IPS-20b (cell line): ENCODE measurements around the gene HNRNPUL1.

ENCODE experiments used
- H3K27ac ChIP-seq: one replicate; pipeline ENCODE4 v1.5.1; 2013; ENCODE audit warnings: low read length
- H3K27me3 ChIP-seq: 2 replicates; pipeline ENCODE4 v1.6.1; 2013; ENCODE audit warnings: mild to moderate bottlenecking, low read length, inconsistent platforms; ENCODE audit not compliant: insufficient read depth
- H3K36me3 ChIP-seq: 2 replicates; pipeline ENCODE4 v1.6.1; 2013; ENCODE audit warnings: low read depth, mild to moderate bottlenecking, inconsistent platforms, low read length, moderate library complexity; ENCODE audit not compliant: insufficient read depth
- H3K4me1 ChIP-seq: 2 replicates; pipeline ENCODE4 v1.6.1; 2013; ENCODE audit warnings: mild to moderate bottlenecking, control low read depth, inconsistent platforms, low read length, moderate library complexity; ENCODE audit not compliant: insufficient read depth
- H3K4me3 ChIP-seq: 2 replicates; pipeline ENCODE4 v1.5.1; 2013; ENCODE audit warnings: mild to moderate bottlenecking, low read length, inconsistent platforms
- H3K9ac ChIP-seq: 2 replicates; pipeline ENCODE4 v1.6.1; 2013; ENCODE audit warnings: low read depth, mild to moderate bottlenecking, inconsistent platforms, low read length, moderate library complexity
- H3K9me3 ChIP-seq: 2 replicates; pipeline ENCODE4 v1.6.1; 2013; ENCODE audit warnings: mild to moderate bottlenecking, low read depth, low read length, inconsistent platforms; ENCODE audit not compliant: insufficient read depth

HNRNPUL1 gene

DNA sequence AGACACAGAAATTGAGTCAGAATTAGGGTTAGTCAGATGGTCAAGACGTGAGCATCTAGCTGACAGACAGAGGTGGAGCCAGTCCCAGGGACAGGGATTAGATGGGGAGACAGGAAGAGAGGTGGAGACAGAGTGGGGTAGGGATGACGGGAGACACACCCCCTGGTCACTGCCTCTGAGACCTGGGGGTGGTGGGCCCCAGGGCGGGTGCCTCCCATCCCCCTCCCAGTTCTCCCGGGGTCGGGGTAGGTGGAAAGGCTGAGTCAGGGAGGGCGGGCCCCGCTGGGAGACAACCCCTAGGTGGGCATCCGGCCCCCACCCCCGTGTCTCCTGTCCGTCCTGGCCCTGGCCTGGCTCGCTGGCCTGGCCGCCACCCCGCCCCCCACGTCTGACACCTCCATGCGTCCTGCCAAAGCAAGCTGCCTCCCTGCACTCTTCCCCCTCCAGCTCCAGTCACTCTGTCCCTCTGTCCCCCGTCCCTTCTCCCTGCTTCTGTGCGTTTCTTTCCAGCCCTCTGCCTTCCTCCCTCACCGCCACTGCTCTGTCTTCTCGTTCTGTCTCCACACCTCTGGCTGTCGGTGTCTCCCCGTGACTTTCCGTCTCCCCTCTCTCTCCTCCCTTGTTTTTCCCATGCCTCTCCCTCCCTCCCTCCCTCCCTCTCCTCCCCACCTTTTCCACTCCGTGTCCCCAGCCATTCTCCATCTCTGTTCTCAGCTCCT is 60.9 kb downstream of the HNRNPUL1 start:
- Histone ChIP-seq H3K9me3 (no peaks in the 10 kb centered on the region), H3K4me1 (peaks cover 35% of the 10 kb centered on the region), H3K27ac (no peak overlapping the region), H3K9ac (peak overlapping the region; percentile 42; the same call in 1 of the 2 replicates), H3K4me3 (peak overlapping the region; percentile 69), H3K36me3 (peaks cover 7% of the 10 kb centered on the region; the same call in 1 of the 2 replicates), H3K27me3 (peaks cover 11% of the 10 kb centered on the region; the same call in 1 of the 2 replicates)

GRCh38 chr19:41325640-41325946 is 61.4 kb downstream of the HNRNPUL1 start:
- H3K27me3 ChIP-seq: peaks cover 11% of the 10 kb centered on the region; the same call in 1 of the 2 replicates
- H3K9me3 ChIP-seq: no peaks in the 10 kb centered on the region
- H3K4me1 ChIP-seq: peaks cover 35% of the 10 kb centered on the region
- no peak overlapping the region for H3K27ac ChIP-seq
- peak overlapping the region; percentile 59; the same call in 1 of the 2 replicates for H3K9ac ChIP-seq
- peaks cover 2% of the 10 kb centered on the region; the same call in 1 of the 2 replicates for H3K36me3 ChIP-seq
- H3K4me3 ChIP-seq: peak overlapping the region; percentile 69; the same call in 1 of the 2 replicates

DNA sequence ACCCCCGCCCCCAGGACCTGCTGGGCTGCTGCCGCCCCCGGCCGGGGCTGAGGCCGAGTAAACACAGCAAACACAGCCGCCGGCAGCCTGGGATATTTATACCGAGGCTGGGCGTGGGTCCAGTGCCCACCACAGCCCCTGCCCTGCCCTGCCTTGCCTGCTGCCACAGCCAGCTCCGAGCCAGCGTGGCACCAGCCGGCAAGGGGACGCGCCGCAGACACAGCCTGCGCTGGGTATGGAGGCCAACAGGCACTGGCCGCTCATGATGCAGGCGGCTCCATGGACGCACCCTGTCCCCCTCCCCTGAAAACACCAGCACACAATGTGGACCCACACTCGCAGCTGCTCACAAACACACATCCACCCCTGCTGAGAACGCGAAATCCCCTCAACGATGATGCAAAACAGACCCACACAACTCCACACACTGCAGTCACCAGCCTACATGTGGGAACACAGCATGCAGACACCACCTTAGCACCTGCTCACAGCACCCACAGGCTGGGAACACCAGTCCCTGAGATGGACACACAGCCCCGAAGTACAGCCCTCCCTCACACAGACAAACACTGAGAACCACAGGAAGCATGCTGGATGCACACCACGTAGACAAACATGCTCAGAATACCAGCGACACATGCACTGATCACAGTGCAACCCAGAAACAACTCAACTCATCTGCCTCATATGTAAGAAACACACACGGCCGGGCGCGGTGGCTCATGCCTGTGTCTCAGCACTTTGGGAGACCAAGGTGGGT is 62.0 kb downstream of the HNRNPUL1 start:
- Histone ChIP-seq H3K27me3 (peaks cover 11% of the 10 kb centered on the region; the same call in 1 of the 2 replicates), H3K9ac (peak overlapping the region; percentile 59; the same call in 1 of the 2 replicates), H3K9me3 (no peaks in the 10 kb centered on the region), H3K27ac (no peak overlapping the region), H3K4me3 (peak overlapping the region; percentile 69; the same call in 1 of the 2 replicates), H3K36me3 (no peaks in the 10 kb centered on the region), H3K4me1 (peaks cover 34% of the 10 kb centered on the region)

GRCh38 chr19:41327076-41327575 is 63.0 kb downstream of the HNRNPUL1 start:
- Histone ChIP-seq H3K9me3 (no peaks in the 10 kb centered on the region), H3K4me1 (peaks cover 32% of the 10 kb centered on the region), H3K4me3 (peak overlapping the region; percentile 65; the same call in 1 of the 2 replicates), H3K27me3 (peaks cover 20% of the 10 kb centered on the region; the same call in 1 of the 2 replicates), H3K9ac (peak overlapping the region; percentile 66; the same call in 1 of the 2 replicates), H3K27ac (no peak overlapping the region), H3K36me3 (no peaks in the 10 kb centered on the region)

DNA sequence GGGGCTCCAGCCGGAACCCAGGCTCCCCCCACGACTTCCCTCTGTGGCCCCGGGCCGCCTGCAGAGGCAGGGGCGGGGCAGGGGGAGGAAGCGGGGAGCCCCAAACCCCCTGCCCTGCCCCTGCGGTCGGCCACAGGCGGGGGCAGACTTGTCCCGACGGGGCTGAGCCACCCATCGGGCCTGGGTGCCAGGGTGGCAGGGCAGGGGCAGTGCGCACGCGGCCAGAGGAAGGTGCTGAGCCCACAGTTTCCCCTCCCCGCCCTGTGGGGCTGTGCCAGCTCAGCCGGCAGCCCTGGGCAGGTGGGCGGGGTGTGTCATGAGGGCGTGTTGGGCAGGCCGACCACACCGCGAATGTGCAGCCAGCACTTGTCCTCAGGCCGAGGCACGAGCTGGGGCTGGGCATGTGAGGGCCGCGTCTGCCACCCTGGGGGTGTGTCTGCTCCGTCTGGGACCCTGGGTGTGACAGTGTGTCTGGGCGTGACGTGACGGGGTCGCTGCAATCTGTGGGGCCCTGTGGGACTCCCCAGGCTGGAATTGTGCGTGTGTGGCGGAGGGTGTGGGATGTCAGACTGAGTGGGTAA is 63.5 kb downstream of the HNRNPUL1 start:
- no peaks in the 10 kb centered on the region for H3K9me3 ChIP-seq
- peak overlapping the region; percentile 66; the same call in 1 of the 2 replicates for H3K9ac ChIP-seq
- peaks cover 25% of the 10 kb centered on the region; the same call in 1 of the 2 replicates for H3K27me3 ChIP-seq
- no peak overlapping the region for H3K27ac ChIP-seq
- H3K4me3 ChIP-seq: peak overlapping the region; percentile 65; the same call in 1 of the 2 replicates
- no peaks in the 10 kb centered on the region for H3K36me3 ChIP-seq
- H3K4me1 ChIP-seq: peaks cover 29% of the 10 kb centered on the region

DNA sequence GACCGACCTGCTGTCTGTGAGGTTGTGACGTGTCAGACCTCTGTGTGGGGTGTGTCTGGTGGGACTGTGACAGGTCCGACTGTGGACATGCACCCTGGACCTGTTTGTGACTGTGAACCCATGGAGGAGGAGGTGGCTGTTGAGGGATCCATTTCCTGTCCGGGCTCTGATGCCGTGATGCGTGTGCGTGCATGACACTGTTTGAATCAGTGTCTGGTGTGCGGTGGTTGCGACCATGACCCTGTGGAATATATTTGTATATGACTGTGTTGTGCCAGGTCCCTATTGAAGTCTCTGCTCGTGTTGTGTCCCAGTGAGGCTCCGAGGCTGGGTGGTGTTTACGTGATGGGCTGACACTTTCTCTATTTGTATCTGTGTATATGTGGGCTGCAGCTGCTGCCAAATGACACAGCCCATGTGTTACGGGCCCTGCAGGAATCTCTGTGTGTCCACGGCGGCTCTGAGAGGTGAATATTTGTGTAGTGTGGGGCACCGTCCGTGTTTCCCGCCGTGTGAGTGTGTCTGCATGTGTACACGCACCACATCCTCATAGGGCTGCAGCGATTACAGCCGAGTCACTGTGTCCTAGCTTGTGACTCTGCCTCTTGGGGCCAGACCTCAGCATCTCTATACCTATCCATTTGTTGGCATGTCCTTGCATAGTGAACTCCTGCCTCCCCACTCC is 64.1 kb downstream of the HNRNPUL1 start:
- Histone ChIP-seq H3K4me1 (peaks cover 22% of the 10 kb centered on the region), H3K9ac (no peak overlapping the region), H3K27ac (no peak overlapping the region), H3K4me3 (no peak overlapping the region), H3K9me3 (no peaks in the 10 kb centered on the region), H3K27me3 (peaks cover 25% of the 10 kb centered on the region; the same call in 1 of the 2 replicates), H3K36me3 (no peaks in the 10 kb centered on the region)

- Histone ChIP-seq H3K4me1 (peaks cover 22% of the 10 kb centered on the region), H3K36me3 (no peaks in the 10 kb centered on the region), H3K27me3 (peaks cover 25% of the 10 kb centered on the region; the same call in 1 of the 2 replicates), H3K9me3 (no peaks in the 10 kb centered on the region), H3K27ac (no peak overlapping the region), H3K9ac (no peak overlapping the region), H3K4me3 (no peak overlapping the region)
These were observed 64.7 kb downstream of the HNRNPUL1 start for GRCh38 chr19:41328842-41329225.

DNA sequence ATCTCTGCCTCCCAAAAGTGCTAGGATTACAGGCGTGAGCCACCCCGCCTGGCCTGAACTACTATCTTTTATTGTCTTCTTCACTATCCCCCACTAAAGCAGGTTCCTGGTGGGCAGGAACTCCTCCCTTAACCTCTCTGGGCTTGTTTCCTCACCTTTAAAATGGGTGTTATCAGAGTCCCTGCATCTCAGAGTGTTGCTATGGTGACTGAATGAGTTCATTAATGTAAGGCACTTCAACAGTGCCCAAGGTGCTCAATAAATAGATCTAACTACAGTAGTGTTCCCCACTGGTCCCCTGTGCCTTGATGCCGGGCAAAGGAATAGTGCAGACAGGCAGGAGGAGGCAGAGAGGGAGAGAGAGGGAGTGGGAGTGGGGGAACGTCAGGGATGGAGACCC is 66.3 kb downstream of the HNRNPUL1 start:
- Histone ChIP-seq H3K9ac (no peak overlapping the region), H3K36me3 (no peaks in the 10 kb centered on the region), H3K27me3 (peaks cover 25% of the 10 kb centered on the region; the same call in 1 of the 2 replicates), H3K4me3 (peak overlapping the region; percentile 13; the same call in 1 of the 2 replicates), H3K4me1 (peaks cover 12% of the 10 kb centered on the region), H3K9me3 (no peaks in the 10 kb centered on the region), H3K27ac (no peak overlapping the region)

- peaks cover 10% of the 10 kb centered on the region for H3K4me1 ChIP-seq
- no peaks in the 10 kb centered on the region for H3K9me3 ChIP-seq
- H3K4me3 ChIP-seq: peak overlapping the region; percentile 57; the same call in 1 of the 2 replicates
- H3K36me3 ChIP-seq: no peaks in the 10 kb centered on the region
- peaks cover 23% of the 10 kb centered on the region; the same call in 1 of the 2 replicates for H3K27me3 ChIP-seq
- no peak overlapping the region for H3K9ac ChIP-seq
- H3K27ac ChIP-seq: no peak overlapping the region
These were observed 66.9 kb downstream of the HNRNPUL1 start for GRCh38 chr19:41330946-41331678.

DNA sequence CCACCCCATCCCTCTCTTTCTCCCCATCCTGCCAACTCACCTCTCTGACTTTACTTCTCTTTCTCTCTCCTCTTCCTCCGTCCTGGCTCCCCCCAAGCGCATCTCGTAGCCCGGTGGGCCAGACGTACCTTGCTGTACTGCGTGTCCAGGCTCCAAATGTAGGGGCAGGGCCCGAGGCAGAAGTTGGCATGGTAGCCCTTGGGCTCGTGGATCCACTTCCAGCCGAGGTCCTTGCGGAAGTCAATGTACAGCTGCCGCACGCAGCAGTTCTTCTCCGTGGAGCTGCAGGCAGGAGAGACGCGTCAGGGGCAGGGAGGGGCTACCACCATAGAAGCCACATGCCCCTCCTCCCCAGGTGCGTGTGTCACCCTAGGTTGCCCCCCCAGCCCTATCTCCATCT is 67.8 kb downstream of the HNRNPUL1 start:
- H3K36me3 ChIP-seq: no peaks in the 10 kb centered on the region
- no peaks in the 10 kb centered on the region for H3K9me3 ChIP-seq
- H3K27ac ChIP-seq: no peak overlapping the region
- peaks cover 3% of the 10 kb centered on the region for H3K4me1 ChIP-seq
- no peak overlapping the region for H3K9ac ChIP-seq
- H3K27me3 ChIP-seq: peaks cover 16% of the 10 kb centered on the region; the same call in 1 of the 2 replicates
- no peak overlapping the region for H3K4me3 ChIP-seq
